ENCODE data around the gene HILPDA.
A peak's percentile ranks its signal among the peaks of the same experiment; 100 is the strongest.
"Not testable (repeated sequence)": the region's sequence is repeated elsewhere in the genome, so short reads cannot be mapped to it uniquely, and the experiment has no call there.

Gene HILPDA

GRCh38 chr7:128431754-128432153 lies 23.9 kb upstream of the HILPDA start:
- DNase-seq (ENCODE audit: low read depth), result no peak

GRCh38 chr7:128434413-128435326 lies 21.0 kb upstream of the HILPDA start:
- no peak for DNase-seq (ENCODE audit: low read depth)

GRCh38 chr7:128435327-128435686 lies 20.4 kb upstream of the HILPDA start:
- no peak for DNase-seq (ENCODE audit: low read depth)

- no peak for DNase-seq (ENCODE audit: low read depth)
Measured at GRCh38 chr7:128437426-128438332, 18.0 kb upstream of the HILPDA start.

GRCh38 chr7:128442356-128442755 lies 13.3 kb upstream of the HILPDA start:
- no peak for DNase-seq (ENCODE audit: low read depth)

- DNase-seq (ENCODE audit: low read depth), result no peak
Measured at GRCh38 chr7:128443831-128444600, 11.7 kb upstream of the HILPDA start.

- no peak for DNase-seq (ENCODE audit: low read depth)
Measured at GRCh38 chr7:128446306-128446705, 9.4 kb upstream of the HILPDA start.

- no peak for DNase-seq (ENCODE audit: low read depth)
Measured at GRCh38 chr7:128447941-128448564, 7.6 kb upstream of the HILPDA start.

GRCh38 chr7:128448751-128449302 lies 6.9 kb upstream of the HILPDA start:
- DNase-seq (ENCODE audit: low read depth), result no peak

- DNase-seq (ENCODE audit: low read depth), result no peak
Measured at GRCh38 chr7:128450409-128450808, 5.3 kb upstream of the HILPDA start.

- no peak for DNase-seq (ENCODE audit: low read depth)
Measured at GRCh38 chr7:128450913-128451312, 4.8 kb upstream of the HILPDA start.

- DNase-seq (ENCODE audit: low read depth), result no peak
Measured at GRCh38 chr7:128452552-128452951, 3.1 kb upstream of the HILPDA start.

GRCh38 chr7:128453836-128454804 lies 1.6 kb upstream of the HILPDA start:
- DNase-seq (ENCODE audit: low read depth), result no peak

- no peak for DNase-seq (ENCODE audit: low read depth)
Measured at GRCh38 chr7:128454808-128455542, 703 bp upstream of the HILPDA start.

- no peak for DNase-seq (ENCODE audit: low read depth)
Measured at GRCh38 chr7:128456255-128456725, 612 bp downstream of the HILPDA start.

- DNase-seq (ENCODE audit: low read depth), result not testable (repeated sequence)
Measured at GRCh38 chr7:128457385-128457784, 1.7 kb downstream of the HILPDA start.

GRCh38 chr7:128458956-128459355 lies 3.3 kb downstream of the HILPDA start:
- DNase-seq (ENCODE audit: low read depth), result no peak

- peak; percentile 33 for DNase-seq (ENCODE audit: low read depth)
Measured at GRCh38 chr7:128459394-128459878, 3.8 kb downstream of the HILPDA start.

GRCh38 chr7:128462460-128462859 lies 6.8 kb downstream of the HILPDA start:
- no peak for DNase-seq (ENCODE audit: low read depth)

All from stimulated activated CD8-positive, alpha-beta memory T cell treated with anti-CD3 and anti-CD28 coated beads, Interleukin-4, amount 100 ng/mL, for 24 hours (primary cell).